Middle frontal gyrus (tissue), 1 donor: ENCODE data around the gene OR2C1.

Experiments
- DNase-seq: peaks from one replicate; pipeline ENCODE4 v3.0.0-alpha.2; 2015; ENCODE audit warnings: low spot score; ENCODE audit errors: extremely low spot score

OR2C1 gene

GRCh38 chr16:3355589-3355988, at the start of gene OR2C1:
OR2C1 (plus strand) TSS chr16:3355889; CDS start chr16:3355941, 52 bp downstream.
- no peak for DNase-seq

GRCh38 chr16:3306078-3306477, 49.6 kb upstream of the OR2C1 start:
- DNase-seq: no peak

GRCh38 chr16:3311496-3311895, 44.2 kb upstream of the OR2C1 start:
- no peak for DNase-seq

DNA sequence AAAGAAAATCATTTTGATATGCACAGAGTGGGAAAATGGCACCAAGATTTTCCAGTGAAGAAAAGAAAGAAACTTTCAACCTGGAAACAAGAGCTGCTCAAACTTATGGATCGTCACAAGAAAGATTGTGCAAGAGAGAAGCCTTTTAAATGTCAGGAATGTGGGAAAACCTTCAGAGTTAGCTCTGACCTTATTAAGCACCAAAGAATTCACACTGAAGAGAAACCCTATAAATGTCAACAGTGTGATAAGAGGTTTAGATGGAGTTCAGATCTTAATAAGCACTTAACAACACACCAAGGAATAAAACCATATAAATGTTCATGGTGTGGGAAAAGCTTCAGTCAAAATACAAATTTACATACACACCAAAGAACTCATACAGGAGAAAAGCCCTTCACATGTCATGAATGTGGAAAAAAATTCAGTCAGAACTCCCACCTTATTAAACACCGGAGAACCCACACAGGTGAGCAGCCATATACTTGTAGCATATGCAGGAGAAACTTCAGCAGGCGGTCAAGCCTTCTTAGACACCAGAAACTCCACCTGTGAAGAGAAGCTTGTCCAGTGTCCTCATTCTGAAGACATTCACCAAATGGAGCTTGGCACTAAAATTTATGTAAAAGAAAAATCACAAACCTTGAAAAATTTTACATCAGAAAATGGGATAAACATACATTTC, 38.2 kb upstream of the OR2C1 start:
- DNase-seq: no peak

DNA sequence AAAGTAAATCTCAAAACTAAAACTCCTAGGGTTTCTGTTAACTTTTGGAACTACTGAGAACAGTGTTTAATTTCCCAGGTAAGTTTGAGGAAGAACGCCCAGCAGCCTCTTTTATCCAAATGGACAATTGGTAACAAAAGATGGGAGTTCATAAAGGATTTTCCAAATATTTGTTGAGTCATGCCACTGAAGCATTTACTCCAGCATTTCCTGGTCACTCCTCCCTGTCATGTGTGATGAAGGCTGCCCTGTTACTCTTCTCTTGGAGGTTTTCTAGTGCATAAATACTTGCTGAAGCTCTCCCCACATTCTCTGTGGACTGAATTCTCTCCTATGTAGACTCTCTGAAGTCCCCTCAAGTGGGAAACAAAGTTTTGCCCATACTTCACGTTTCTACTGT, 33.9 kb upstream of the OR2C1 start:
- DNase-seq: no peak

GRCh38 chr16:3327514-3327913, 28.2 kb upstream of the OR2C1 start:
- no peak for DNase-seq

- no peak for DNase-seq
Observed at GRCh38 chr16:3328104-3328503, 27.6 kb upstream of the OR2C1 start.

DNA sequence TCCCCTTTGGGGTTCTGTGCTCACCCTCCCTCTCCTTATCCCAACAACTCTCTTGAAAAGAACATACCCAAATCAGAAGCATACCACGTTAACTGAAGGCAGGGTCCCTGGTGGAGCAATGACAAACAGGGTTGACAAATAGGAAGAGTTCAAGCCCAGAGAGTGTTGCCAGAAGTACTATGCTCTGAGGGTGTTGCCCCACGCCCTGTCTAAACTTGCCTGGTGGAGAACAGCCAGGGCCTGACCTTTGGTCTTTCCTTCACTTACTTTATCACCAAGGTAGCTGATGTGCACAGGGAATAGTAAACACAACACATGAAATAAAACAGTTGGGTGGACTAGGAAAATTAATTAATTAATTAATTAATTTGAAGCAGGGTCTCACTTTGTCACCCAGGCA, 27.0 kb upstream of the OR2C1 start:
- DNase-seq: no peak

DNA sequence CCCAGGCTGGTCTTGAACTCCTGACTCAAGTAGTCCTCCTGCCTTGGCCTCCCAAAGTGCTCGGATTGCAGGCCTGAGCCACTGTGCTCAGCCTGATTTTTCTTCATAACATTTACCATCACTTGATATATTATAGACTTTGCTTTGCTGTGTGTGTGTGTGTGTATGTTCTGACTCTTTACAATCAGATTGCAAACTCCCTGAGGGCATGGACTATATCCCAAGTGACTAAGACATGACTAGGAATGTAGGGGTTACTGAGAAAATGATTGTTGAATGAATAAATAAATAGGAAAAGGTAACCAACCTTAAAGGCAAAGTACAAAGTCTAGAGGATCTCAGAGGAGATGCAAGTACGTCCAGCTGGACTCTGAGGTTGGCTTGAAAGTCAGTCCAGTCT, 9.6 kb upstream of the OR2C1 start:
- DNase-seq: no peak

GRCh38 chr16:3347586-3347985, 8.1 kb upstream of the OR2C1 start:
- no peak for DNase-seq

GRCh38 chr16:3348547-3349167, 7.0 kb upstream of the OR2C1 start:
- DNase-seq: no peak

- no peak for DNase-seq
Observed at GRCh38 chr16:3349175-3349574, 6.5 kb upstream of the OR2C1 start.

DNA sequence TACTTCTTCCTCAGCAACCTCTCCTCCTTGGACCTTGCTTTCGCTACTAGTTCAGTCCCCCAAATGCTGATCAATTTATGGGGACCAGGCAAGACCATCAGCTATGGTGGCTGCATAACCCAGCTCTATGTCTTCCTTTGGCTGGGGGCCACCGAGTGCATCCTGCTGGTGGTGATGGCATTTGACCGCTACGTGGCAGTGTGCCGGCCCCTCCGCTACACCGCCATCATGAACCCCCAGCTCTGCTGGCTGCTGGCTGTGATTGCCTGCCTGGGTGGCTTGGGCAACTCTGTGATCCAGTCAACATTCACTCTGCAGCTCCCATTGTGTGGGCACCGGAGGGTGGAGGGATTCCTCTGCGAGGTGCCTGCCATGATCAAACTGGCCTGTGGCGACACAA, 429 bp downstream of the OR2C1 start:
- DNase-seq: no peak

DNA sequence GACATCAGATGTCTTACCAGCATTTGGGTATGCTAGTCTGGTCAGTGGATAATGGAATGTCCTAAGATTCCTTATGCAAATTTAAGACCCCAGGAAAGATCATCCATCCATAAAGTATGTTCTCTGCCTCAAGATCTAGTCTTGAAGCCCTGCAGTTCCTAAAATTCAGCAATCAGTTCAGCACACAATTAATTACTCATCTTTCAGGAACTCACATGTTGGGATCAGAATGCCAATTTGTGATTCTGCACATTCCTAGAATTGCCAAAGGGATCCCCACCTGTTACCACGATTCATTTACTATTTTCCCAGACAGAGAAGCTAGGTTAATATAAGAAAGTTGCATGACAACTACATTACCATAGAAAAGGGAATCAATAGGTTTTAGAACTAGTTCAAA, 3.2 kb downstream of the OR2C1 start:
- no peak for DNase-seq

DNA sequence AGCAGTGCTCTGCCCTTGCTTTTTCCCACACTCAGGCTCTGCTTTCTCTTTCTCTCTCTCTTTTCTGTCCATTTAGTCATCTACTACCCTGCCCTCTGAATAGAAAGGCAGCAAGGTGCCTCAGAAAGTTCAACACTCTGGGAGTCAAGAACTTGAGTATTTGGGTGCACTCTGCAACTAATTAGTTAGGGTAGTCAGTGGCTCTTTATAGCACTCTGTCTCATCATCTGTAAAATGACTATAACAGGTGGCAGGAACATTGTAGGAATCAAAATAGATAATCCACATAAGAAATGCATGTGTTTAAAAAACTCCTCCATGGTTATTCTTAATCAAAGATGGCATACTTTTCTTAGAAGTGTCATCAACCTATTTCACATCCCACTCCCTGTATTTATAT, 7.2 kb downstream of the OR2C1 start:
- DNase-seq: no peak

DNA sequence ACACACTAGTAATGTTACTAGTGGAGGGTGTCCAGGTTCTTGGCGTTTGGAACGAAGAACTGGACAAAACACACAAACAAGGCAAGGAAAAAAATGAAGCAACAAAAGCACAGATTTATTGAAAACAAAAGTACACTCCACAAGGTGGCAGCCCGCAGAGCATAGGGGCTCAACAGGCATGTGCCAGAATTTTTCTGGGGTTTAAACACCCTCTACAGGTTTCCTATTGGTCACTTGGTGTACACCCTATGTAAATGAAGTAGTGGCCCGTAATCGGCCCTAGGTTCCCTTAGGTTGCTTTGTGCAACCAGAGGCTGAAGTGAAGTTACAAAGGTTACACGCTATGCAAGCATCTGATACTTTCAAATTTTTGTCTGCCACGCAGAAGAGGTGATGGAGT, 8.1 kb downstream of the OR2C1 start:
- DNase-seq: no peak

- DNase-seq: peak; percentile 89
Observed at GRCh38 chr16:3364774-3365427, 9.2 kb downstream of the OR2C1 start.

DNA sequence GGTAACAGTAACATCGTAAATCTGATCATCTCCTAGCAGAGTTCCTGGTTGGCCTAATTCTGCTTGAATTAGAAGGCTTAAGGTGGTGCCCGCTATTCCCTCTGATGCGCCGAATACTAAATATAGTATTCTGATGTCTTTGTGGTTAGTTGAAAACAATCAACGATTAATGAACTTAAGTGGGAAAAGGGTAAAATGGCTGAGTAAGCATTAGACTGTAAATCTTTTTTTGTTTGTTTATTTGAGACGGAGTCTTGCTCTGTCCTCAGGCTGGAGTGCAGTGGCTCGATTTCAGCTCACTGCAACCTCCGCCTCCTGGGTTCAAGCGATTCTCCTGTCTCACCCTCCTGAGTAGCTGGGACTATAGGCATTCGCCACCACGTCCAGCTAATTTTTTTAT, 13.4 kb downstream of the OR2C1 start:
- DNase-seq: no peak

GRCh38 chr16:3375680-3376079, 20.0 kb downstream of the OR2C1 start:
- no peak for DNase-seq

DNA sequence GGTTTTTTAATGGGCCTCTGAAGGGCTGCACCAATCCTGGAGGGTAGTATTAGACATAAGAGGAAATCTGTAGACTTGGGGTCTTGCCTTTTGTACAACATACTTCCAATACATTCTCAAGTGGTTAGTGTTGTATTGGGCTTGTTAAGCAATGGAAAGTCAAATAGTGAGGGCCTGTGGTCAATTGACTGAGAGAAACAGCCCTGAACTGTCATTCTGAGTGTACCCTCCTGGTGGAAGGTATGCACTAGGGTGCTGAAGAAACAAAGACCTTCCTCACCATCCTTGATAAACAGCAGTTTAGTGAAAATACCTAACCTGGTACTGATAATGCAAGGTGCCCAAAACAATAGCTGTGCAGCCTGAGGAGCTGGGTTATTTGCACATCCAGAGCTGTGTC, 22.2 kb downstream of the OR2C1 start:
- no peak for DNase-seq

- no peak for DNase-seq
Observed at GRCh38 chr16:3383045-3383448, 27.4 kb downstream of the OR2C1 start.

- no peak for DNase-seq
Observed at GRCh38 chr16:3388325-3388724, 32.6 kb downstream of the OR2C1 start.
